HepG2 (cell line): ENCODE data around the gene PLG. TPM values are rescaled to one million over a fixed set of nuclear protein-coding genes. Genes with fewer than 3 reads are reported as not detected.

Source experiments
- ATF7-NPFF ChIP-seq: sonication (generic); formaldehyde crosslinking; IDR thresholded peaks from 2 replicates; pipeline ENCODE4 v1.8.1; 2023; ENCODE audit warnings: mild to moderate bottlenecking, low read depth, missing genetic modification reagents, moderate library complexity
- HNRNPLL ChIP-seq: fragments of 200-400 bp; formaldehyde crosslinking; IDR thresholded peaks from 2 replicates; pipeline ENCODE4 v1.6.1; 2017; ENCODE audit warnings: mild to moderate bottlenecking, low read depth, low read length; ENCODE audit not compliant: poor library complexity, severe bottlenecking
- HOXD1 ChIP-seq: sonication (generic); formaldehyde crosslinking; IDR thresholded peaks from 2 replicates; pipeline ENCODE4 v1.5.0; 2020; ENCODE audit warnings: missing genetic modification reagents
- SMAD3 ChIP-seq: sonication (generic); formaldehyde crosslinking; IDR thresholded peaks from 2 replicates; pipeline ENCODE4 v1.4.0; 2020; ENCODE audit warnings: missing genetic modification reagents
- SRY ChIP-seq: sonication (generic); formaldehyde crosslinking; IDR thresholded peaks from 2 replicates; pipeline ENCODE4 v1.8.0; 2022; ENCODE audit warnings: mild to moderate bottlenecking, missing genetic modification reagents
- TBP ChIP-seq: sonication (generic); formaldehyde crosslinking; IDR thresholded peaks from 2 replicates; pipeline ENCODE4 v1.5.0; 2020; ENCODE audit warnings: missing genetic modification reagents
- TMF1 ChIP-seq: sonication (generic); formaldehyde crosslinking; IDR thresholded peaks from 2 replicates; pipeline ENCODE4 v1.8.1; 2022; ENCODE audit warnings: low read depth, missing genetic modification reagents
- XRCC5 ChIP-seq: fragments of 200-400 bp; formaldehyde crosslinking; optimal IDR thresholded peaks from 2 replicates; pipeline ENCODE3; 2017; ENCODE audit warnings: mild to moderate bottlenecking, low read length
- ZBTB14 ChIP-seq: sonication (generic); formaldehyde crosslinking; IDR thresholded peaks from 2 replicates; pipeline ENCODE4 v1.4.0; 2020; ENCODE audit warnings: missing genetic modification reagents
- ZBTB21 ChIP-seq: sonication (generic); formaldehyde crosslinking; IDR thresholded peaks from 2 replicates; pipeline ENCODE4 v1.4.0; 2020; ENCODE audit warnings: missing genetic modification reagents
- ZBTB39 ChIP-seq: sonication (generic); formaldehyde crosslinking; IDR thresholded peaks from 2 replicates; pipeline ENCODE4 v1.5.0; 2020; ENCODE audit warnings: missing genetic modification reagents
- ZMAT3 ChIP-seq: sonication (generic); formaldehyde crosslinking; conservative IDR thresholded peaks from 2 replicates; pipeline ENCODE4 v1.7.0; 2021; ENCODE audit warnings: missing genetic modification reagents
- ZNF24 ChIP-seq: fragments of 450-650 bp; IDR thresholded peaks from 2 replicates; pipeline ENCODE4 v1.6.1; 2017; ENCODE audit warnings: antibody characterized with exemption, mild to moderate bottlenecking
- ZNF33B ChIP-seq: sonication (generic); formaldehyde crosslinking; IDR thresholded peaks from 2 replicates; pipeline ENCODE4 v1.5.1; 2020; ENCODE audit warnings: mild to moderate bottlenecking, missing genetic modification reagents
- ZNF350 ChIP-seq: sonication (generic); formaldehyde crosslinking; IDR thresholded peaks from 2 replicates; pipeline ENCODE4 v1.4.0; 2020; ENCODE audit warnings: mild to moderate bottlenecking, low read depth, missing genetic modification reagents, borderline replicate concordance
- ZNF468 ChIP-seq: sonication (generic); formaldehyde crosslinking; IDR thresholded peaks from 2 replicates; pipeline ENCODE4 v1.8.0; 2022; ENCODE audit warnings: mild to moderate bottlenecking, moderate library complexity, missing genetic modification reagents
- ZNF547 ChIP-seq: sonication (generic); formaldehyde crosslinking; IDR thresholded peaks from 2 replicates; pipeline ENCODE4 v1.5.1; 2020; ENCODE audit warnings: mild to moderate bottlenecking, missing genetic modification reagents
- ZNF562 ChIP-seq: sonication (generic); formaldehyde crosslinking; IDR thresholded peaks from 2 replicates; pipeline ENCODE4 v1.8.0; 2022; ENCODE audit warnings: missing genetic modification reagents, borderline replicate concordance
- ZNF761 ChIP-seq: sonication (generic); formaldehyde crosslinking; conservative IDR thresholded peaks from 2 replicates; pipeline ENCODE4 v1.4.0; 2020; ENCODE audit warnings: mild to moderate bottlenecking, missing genetic modification reagents
- polyA plus RNA-seq, 8 experiments: library from polyadenylated mRNA; depleted of rRNA in 3 of 8; stranded (reverse) in 7 of 8; unstranded in 1 of 8; fragments of >200 nt; fragmentation: Illumina TruSeq in 4 of 8; extraction: Trizol in 4 of 8; gene quantifications; 2 replicates each; pipeline versions ENCODE4 v1.2.1 to v1.2.3, GENCODE V29; 2011 to 2016; ENCODE audit warnings: low read depth in 4 of 8, missing spikeins in 1 of 8, mixed read lengths in 1 of 8; ENCODE audit not compliant: insufficient read depth in 1 of 8
- total RNA-seq, 5 experiments: library from RNA; depleted of rRNA; stranded (reverse); fragments of >200 nt; fragmentation: Illumina TruSeq; extraction: Trizol; gene quantifications; 2 replicates each; pipeline ENCODE4 v1.2.3, GENCODE V29; 2016; ENCODE audit warnings: low read depth in 1 of 5
- TF ChIP-seq, protein P1 (sequence below): sonication (generic); formaldehyde crosslinking; IDR thresholded peaks from 2 replicates; pipeline ENCODE4 v1.4.0; 2020; ENCODE audit warnings: missing genetic modification reagents, borderline replicate concordance
- TF ChIP-seq, protein P2 (sequence below): sonication (generic); formaldehyde crosslinking; IDR thresholded peaks from 2 replicates; pipeline ENCODE4 v1.4.0; 2020; ENCODE audit warnings: missing genetic modification reagents
- TF ChIP-seq, protein P3 (sequence below): conservative IDR thresholded peaks from 2 replicates; pipeline ENCODE4 v1.6.1; 2018; ENCODE audit warnings: missing genetic modification reagents

Gene PLG
- total and polyA plus RNA-seq, 2 of the 13 experiments (the other 11 are each of a cell fraction or from before 2014, with no cell fraction given), result 1.7 to 10.7 TPM

DNA sequence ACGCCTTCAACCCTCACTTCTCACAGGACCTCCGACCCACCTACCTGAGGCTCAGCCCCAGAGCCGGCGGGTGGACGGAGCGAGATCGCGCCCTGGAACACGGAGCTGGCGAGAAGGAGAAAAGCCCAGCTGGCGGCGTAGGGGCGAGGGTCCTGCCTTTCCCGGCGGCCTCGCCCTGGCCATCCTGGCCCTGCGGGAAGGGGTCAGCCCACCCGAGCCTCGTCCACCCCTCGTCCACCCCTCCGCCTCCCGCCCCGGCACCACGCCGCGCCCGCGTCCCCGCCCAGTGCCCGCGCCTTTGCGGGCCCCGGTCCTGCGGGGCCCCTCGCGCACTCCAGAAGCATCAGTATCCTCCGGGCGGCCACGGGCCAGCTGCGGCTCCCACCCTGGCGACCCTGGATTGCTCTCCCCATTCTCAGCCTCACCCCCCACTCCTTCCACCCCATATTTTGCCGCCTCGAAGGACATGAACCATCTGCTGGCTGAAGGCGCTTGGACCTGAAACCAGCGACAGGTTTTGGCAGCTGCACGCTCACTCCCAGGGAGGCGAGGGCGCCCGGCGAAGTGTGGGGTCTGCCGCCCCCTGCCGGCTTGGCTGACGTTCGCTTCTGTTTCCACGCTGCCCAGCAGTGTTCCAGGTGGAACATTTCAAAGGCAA, 65.1 kb downstream of the PLG start (continued):
- TF ChIP-seq, protein P1, sequence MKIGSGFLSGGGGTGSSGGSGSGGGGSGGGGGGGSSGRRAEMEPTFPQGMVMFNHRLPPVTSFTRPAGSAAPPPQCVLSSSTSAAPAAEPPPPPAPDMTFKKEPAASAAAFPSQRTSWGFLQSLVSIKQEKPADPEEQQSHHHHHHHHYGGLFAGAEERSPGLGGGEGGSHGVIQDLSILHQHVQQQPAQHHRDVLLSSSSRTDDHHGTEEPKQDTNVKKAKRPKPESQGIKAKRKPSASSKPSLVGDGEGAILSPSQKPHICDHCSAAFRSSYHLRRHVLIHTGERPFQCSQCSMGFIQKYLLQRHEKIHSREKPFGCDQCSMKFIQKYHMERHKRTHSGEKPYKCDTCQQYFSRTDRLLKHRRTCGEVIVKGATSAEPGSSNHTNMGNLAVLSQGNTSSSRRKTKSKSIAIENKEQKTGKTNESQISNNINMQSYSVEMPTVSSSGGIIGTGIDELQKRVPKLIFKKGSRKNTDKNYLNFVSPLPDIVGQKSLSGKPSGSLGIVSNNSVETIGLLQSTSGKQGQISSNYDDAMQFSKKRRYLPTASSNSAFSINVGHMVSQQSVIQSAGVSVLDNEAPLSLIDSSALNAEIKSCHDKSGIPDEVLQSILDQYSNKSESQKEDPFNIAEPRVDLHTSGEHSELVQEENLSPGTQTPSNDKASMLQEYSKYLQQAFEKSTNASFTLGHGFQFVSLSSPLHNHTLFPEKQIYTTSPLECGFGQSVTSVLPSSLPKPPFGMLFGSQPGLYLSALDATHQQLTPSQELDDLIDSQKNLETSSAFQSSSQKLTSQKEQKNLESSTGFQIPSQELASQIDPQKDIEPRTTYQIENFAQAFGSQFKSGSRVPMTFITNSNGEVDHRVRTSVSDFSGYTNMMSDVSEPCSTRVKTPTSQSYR (CRISPR knock-in tag), result no peak
- no peak for TF ChIP-seq SMAD3
- TF ChIP-seq HNRNPLL, result peak; percentile 23
- TF ChIP-seq ZBTB21, result no peak
- TF ChIP-seq ZNF24, result no peak
- no peak for TF ChIP-seq ZBTB39 (CRISPR knock-in tag)
- TF ChIP-seq ZNF33B, result 0 out of 2 replicates have a peak, but pooled peaks have one; percentile 61
- no peak for TF ChIP-seq ATF7-NPFF (CRISPR knock-in tag)
- TF ChIP-seq, protein P2, sequence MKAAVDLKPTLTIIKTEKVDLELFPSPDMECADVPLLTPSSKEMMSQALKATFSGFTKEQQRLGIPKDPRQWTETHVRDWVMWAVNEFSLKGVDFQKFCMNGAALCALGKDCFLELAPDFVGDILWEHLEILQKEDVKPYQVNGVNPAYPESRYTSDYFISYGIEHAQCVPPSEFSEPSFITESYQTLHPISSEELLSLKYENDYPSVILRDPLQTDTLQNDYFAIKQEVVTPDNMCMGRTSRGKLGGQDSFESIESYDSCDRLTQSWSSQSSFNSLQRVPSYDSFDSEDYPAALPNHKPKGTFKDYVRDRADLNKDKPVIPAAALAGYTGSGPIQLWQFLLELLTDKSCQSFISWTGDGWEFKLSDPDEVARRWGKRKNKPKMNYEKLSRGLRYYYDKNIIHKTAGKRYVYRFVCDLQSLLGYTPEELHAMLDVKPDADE (CRISPR knock-in tag), result no peak
- TF ChIP-seq ZMAT3 (CRISPR knock-in tag), result 0 out of 2 replicates have a peak, but pooled peaks have one; percentile 55
- TF ChIP-seq TBP, result no peak
- peak; percentile 98 for TF ChIP-seq XRCC5
- peak; percentile 29; the same call in 1 of the 2 replicates for TF ChIP-seq ZNF350 (CRISPR knock-in tag)
- no peak for TF ChIP-seq ZNF761 (CRISPR knock-in tag)
- 0 out of 2 replicates have a peak, but pooled peaks have one; percentile 52 for TF ChIP-seq SRY (CRISPR knock-in tag)
- no peak for TF ChIP-seq TMF1
- TF ChIP-seq, protein P3, sequence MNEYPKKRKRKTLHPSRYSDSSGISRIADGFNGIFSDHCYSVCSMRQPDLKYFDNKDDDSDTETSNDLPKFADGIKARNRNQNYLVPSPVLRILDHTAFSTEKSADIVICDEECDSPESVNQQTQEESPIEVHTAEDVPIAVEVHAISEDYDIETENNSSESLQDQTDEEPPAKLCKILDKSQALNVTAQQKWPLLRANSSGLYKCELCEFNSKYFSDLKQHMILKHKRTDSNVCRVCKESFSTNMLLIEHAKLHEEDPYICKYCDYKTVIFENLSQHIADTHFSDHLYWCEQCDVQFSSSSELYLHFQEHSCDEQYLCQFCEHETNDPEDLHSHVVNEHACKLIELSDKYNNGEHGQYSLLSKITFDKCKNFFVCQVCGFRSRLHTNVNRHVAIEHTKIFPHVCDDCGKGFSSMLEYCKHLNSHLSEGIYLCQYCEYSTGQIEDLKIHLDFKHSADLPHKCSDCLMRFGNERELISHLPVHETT (CRISPR knock-in tag), result no peak
- TF ChIP-seq HOXD1 (CRISPR knock-in tag), result no peak
- TF ChIP-seq ZNF562 (CRISPR knock-in tag), result no peak
- peak; percentile 58; the same call in 1 of the 2 replicates for TF ChIP-seq ZNF547 (CRISPR knock-in tag)
- 0 out of 2 replicates have a peak, but pooled peaks have one; percentile 36 for TF ChIP-seq ZBTB14
- TF ChIP-seq ZNF468, result no peak
